Measurements from ENCODE around the gene MEX3D.

MEX3D gene

DNA sequence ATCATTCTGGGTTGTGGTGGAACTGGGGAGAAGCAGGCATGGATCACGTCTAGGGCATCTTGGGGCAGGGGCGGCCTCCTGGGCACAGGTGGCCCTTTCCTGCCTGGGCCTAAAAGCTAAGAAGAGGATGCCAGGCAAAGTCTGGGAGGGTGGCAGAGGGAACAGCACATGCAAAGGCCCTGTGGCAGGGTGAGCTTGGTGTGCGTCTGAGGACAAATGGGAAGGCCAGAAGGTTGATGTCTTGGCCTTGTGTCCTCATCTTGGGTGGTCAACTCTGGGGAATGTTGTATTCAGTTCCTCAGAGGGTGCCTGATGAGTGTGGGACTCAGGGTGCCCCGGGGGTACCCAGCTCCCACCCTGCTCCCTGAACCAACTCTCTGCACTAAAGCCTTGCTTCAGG lies 49.7 kb downstream of the MEX3D start:
- DNase-seq (ENCODE audit: low read depth) = no peak

DNA sequence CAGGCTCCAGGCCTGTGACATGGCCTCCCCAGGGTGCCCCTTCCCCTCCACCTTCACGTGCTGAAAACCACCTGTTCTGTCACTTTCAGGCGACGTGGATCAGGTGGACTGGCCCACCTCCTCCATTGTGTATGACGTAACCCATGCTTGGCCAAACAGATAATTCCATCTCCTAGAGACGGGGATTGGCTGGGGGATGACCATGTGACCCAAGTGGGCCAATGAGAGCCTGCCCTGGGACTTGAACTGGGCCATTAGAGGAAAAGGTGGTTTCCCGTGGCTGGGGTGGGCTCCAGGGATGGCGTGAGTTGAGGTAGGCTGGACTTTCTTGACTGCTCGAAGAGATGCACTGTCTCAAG lies 51.8 kb downstream of the MEX3D start:
- no peak for DNase-seq (ENCODE audit: low read depth)

GRCh38 chr19:1514986-1515721 lies 53.0 kb downstream of the MEX3D start:
- no peak for DNase-seq (ENCODE audit: low read depth)

DNA sequence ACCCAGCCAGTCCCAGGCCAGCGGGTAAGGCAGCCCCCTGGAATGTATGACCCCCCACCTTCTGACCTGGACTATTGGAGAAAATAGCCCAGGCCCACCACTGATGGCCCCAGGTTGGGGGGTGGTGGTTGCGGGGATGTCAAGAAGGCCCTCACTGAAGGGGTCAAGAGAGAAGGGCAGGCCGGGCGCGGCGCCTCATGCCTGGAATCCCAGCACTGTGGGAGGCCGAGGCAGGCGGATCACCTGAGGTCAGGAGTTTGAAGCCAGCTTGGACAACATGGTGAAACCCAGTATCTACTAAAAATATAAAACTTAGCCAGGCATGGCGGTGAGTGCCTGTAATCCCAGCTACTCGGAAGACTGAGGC lies 53.8 kb downstream of the MEX3D start:
- no peak for DNase-seq (ENCODE audit: low read depth)

GRCh38 chr19:1513499-1514294 lies 54.4 kb downstream of the MEX3D start:
- DNase-seq (ENCODE audit: low read depth) = peak; percentile 21

DNA sequence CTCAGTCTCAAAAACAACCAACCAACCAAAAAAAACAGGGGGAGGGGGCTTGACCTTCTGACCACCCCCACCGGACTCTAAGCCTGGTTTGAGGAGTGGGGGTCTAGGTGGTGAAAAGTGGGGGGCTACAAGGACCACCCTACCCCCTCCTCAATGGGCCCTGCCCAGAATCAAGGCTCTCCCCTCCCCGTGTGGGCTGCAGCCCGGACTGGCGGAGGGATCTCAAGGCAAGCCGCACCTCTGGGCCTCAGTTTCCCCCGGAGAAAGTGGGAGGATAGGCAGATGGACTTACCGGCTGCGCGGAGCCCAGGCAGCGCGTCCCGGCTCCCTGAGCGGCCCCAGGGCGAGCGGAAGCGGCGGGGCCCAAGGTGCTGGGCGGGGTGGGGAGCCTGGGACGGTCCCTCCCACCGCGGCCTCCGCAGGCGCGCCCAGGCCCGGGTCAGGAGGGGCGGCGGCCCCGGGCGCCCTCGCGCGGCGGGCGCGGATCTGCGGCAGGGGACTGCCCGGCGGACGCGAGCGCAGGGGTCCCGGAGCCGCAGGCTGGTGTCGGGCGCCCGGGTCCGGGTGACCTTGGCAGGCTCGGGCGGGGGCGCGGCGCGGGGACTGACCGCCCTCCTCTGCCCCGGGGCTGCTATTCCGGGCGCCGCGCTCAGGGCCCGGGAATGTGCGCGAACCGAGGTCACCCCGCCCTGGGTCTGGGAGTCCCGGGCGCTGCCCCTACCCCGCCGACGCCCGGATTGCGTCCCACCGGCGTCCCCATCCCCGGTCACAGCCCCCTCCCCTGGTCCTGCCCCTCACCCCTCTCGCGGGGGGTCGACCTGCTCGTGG lies 55.2 kb downstream of the MEX3D start, which contains the start of gene ADAMTSL5:
Gene ADAMTSL5 (minus strand): TSS at position 349 of the 828 bp plus-strand sequence. CDS start 2,076 bp downstream, outside the sequence.
- DNase-seq (ENCODE audit: low read depth) = peak; percentile 36

- DNase-seq (ENCODE audit: low read depth) = no peak
Observed at GRCh38 chr19:1511318-1512317, 56.5 kb downstream of the MEX3D start.

GRCh38 chr19:1510807-1511206 lies 57.3 kb downstream of the MEX3D start:
- no peak for DNase-seq (ENCODE audit: low read depth)

DNA sequence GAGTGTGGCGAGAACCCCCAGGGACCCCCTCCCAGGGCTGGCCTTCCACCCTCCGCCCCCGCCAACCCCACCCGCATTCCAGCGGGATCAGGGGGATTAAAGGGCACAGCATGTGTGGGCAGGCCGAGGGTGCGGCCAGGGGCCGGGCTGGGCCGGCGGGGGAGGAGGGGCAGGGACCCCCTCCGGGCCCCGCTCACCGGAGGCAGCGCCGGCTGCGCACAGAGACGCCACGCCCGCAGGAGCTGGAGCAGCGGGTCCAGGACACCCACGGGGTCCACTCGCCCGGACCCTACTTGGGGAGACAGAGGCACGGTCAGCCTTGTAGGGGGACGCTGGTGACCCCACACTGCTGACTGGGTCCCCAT lies 57.7 kb downstream of the MEX3D start:
- no peak for DNase-seq (ENCODE audit: low read depth)

DNA sequence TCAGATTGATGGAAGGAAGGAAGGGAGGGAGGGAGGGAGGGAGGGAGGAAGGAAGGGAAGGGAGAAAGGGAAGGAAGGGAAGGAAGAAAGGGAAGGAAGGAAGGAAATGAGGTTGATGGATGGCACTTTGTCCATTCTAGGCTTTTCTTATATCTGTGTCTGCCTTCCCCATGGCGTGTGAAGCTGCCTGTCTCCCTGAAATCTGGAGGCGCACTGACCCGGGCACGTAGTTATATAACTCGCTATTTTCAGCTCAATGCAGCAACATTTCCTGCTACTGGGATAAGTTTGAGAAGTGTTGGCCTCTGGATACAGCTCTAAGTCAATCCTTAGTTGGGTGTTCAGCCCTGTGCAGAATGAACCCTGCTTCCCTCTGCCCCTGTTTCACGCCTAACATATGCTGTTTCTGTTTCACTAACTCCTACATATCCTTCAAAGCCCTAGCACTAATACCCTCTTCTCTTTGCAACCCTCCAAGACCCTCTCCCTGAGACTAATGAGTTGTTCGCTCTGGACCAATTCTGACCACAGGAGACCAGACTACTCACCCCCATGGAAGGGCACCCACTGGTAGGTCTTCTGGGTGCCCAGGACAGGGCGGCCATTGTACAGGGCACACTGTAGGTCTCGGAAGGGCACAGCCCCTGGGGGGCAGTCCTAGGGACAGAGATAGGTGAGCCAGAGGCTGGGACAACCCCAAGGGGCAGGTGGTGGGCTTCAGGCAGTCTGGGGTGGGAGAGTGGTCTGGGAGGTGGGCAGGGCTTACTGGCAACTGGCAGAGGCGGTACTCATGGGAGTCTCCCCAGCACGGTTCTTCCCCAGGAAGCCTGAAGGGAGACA lies 58.3 kb downstream of the MEX3D start:
- no peak for DNase-seq (ENCODE audit: low read depth)

DNA sequence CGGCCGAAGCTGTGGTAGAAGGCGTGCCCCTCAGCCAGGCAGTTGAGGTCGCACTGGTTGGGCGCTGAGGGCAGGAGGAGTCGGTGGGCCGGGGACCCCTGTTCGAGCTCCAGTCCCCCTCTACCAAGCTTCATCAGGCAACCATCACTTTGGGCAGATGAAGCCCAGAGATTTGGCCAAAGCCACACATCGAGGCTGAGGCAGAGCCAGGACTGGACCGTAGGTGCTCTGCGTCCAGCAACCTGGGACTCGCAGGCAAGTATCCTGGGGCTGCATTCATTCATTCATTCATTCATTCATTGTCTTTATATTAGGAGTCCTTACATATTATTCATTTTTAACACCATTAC lies 59.6 kb downstream of the MEX3D start:
- DNase-seq (ENCODE audit: low read depth) = no peak

- DNase-seq (ENCODE audit: low read depth) = peak; percentile 95
Observed at GRCh38 chr19:1507763-1508506, 60.2 kb downstream of the MEX3D start.

- no peak for DNase-seq (ENCODE audit: low read depth)
Observed at GRCh38 chr19:1507192-1507660, 60.9 kb downstream of the MEX3D start.

DNA sequence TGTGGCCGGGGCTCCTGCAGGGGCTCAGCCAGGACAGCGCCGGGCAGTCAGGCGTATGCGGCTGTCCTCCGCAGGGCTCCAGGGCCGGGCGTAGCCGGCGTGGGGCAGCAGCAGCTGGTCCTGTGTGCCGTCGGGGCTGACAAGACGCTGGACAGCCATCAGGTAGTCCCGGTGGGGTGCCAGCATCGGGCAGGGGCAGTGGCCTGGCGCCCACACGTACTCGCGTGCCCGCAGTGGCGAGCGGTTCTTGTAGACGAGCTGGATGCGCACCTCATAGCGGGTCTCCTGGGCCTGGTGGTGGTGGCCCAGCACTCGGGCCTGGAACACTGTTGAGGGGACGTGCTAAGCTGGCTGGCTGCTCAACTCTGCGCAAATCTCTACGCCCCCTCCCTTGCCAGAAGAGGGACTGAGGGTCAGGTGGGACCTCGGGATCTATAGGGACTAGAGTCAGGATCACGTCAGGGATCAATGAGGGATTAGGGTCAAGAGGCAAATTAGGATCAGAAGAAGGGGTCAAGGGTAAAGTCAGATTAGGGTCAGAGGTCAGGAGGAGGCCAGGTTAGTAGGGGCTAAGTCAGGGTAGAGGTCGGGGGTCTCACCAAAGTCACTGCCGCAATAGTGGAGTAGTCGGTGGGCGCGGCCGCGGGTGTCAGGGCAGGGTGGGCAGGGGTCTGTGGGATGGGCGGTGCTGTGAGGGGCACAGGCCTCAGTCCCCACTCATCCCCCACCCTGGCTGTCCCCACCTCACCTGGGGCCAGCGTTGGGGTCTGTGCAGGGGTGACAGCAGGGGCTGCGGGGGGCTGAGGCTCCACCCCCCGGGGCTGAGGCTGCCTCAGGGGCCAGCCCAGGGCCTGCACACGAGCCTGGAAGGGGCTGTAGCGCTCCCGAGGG lies 61.9 kb downstream of the MEX3D start:
- DNase-seq (ENCODE audit: low read depth) = no peak

- no peak for DNase-seq (ENCODE audit: low read depth)
Observed at GRCh38 chr19:1505012-1505411, 63.1 kb downstream of the MEX3D start.

Measured in iris pigment epithelial cell (primary cell).